DLD1 (cell line): ENCODE data around the gene GFOD2.
"Not testable (repeated sequence)": the region's sequence is repeated elsewhere in the genome, so short reads cannot be mapped to it uniquely, and the experiment has no call there.

ENCODE experiments used
- in situ Hi-C: cut with HindIII; loops from 2 replicates; pipeline ENCODE4 v1.10.0; 2017; ENCODE audit warnings: low sequenced_read_pairs

The GFOD2 gene

GRCh38 chr16:67719048-67719777, at the start of gene GFOD2:
GFOD2 (minus strand) TSS chr16:67719316; CDS start chr16:67685715, 33,601 bp downstream.
- in situ Hi-C loops, result loop anchor here (5.0 kb wide), 1 partner anchor 103 kb away; no protein-coding TSS in a partner anchor

- in situ Hi-C loops, result no loop called here
These were observed 48.8 kb upstream of the GFOD2 start for GRCh38 chr16:67767953-67768352.

GRCh38 chr16:67766291-67766690, 47.2 kb upstream of the GFOD2 start:
- in situ Hi-C loops, result no loop called here

GRCh38 chr16:67764158-67764667, 45.1 kb upstream of the GFOD2 start:
- in situ Hi-C loops, result no loop called here

- in situ Hi-C loops, result no loop called here
These were observed 44.0 kb upstream of the GFOD2 start for GRCh38 chr16:67763066-67763465.

GRCh38 chr16:67762385-67762784, 43.3 kb upstream of the GFOD2 start:
- in situ Hi-C loops, result no loop called here

GRCh38 chr16:67761924-67762323, 42.8 kb upstream of the GFOD2 start:
- in situ Hi-C loops, result no loop called here

GRCh38 chr16:67760956-67761230, 41.8 kb upstream of the GFOD2 start:
- in situ Hi-C loops, result no loop called here

- in situ Hi-C loops, result no loop called here
These were observed 41.3 kb upstream of the GFOD2 start for GRCh38 chr16:67760206-67760955.

GRCh38 chr16:67758966-67759365, 39.9 kb upstream of the GFOD2 start:
- in situ Hi-C loops, result no loop called here

GRCh38 chr16:67758006-67758405, 38.9 kb upstream of the GFOD2 start:
- in situ Hi-C loops, result no loop called here

- in situ Hi-C loops, result no loop called here
These were observed 33.5 kb upstream of the GFOD2 start for GRCh38 chr16:67752641-67753040.

GRCh38 chr16:67751331-67751730, 32.2 kb upstream of the GFOD2 start:
- in situ Hi-C loops, result not testable (repeated sequence)

GRCh38 chr16:67750466-67750865, 31.4 kb upstream of the GFOD2 start:
- in situ Hi-C loops, result no loop called here

- in situ Hi-C loops, result no loop called here
These were observed 30.4 kb upstream of the GFOD2 start for GRCh38 chr16:67749436-67750078.

GRCh38 chr16:67748834-67749233, 29.7 kb upstream of the GFOD2 start:
- in situ Hi-C loops, result no loop called here

GRCh38 chr16:67746846-67747245, 27.7 kb upstream of the GFOD2 start:
- in situ Hi-C loops, result no loop called here

GRCh38 chr16:67741118-67741517, 22.0 kb upstream of the GFOD2 start:
- in situ Hi-C loops, result no loop called here

GRCh38 chr16:67740391-67740790, 21.3 kb upstream of the GFOD2 start:
- in situ Hi-C loops, result no loop called here

- in situ Hi-C loops, result no loop called here
These were observed 17.7 kb upstream of the GFOD2 start for GRCh38 chr16:67736858-67737257.

- in situ Hi-C loops, result no loop called here
These were observed 15.7 kb upstream of the GFOD2 start for GRCh38 chr16:67734731-67735201.
